Measurements from ENCODE around the gene GALNT13. TPM values are rescaled to one million over a fixed set of nuclear protein-coding genes. Genes with fewer than 3 reads are reported as not detected.

GALNT13 gene
- total RNA-seq, 2 donors from 2014 or later = 6.0 to 9.8 TPM

DNA sequence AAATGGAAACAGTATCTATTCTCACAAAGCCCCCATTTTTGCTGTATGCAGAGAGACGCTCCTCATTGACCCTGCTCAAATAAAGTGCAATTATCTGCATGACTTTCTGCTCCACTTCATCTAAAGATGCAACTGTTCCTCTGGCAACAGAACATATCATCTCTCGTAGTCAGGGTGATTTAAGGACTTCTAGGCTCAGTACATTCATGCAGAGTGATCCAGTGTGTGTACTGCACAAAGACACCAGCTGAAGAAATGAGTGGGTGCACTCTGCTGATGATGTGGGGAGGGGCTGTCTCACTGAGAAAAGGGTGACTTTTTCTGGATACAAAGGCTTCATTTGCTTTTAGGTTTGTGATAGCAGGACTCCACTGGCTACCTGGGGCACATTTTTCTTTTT is 355.2 kb downstream of the GALNT13 start:
- no peak overlapping the region for H3K27ac Mint-ChIP-seq
- no peaks in the 10 kb centered on the region for H3K27me3 Mint-ChIP-seq (ENCODE audit: insufficient read depth)
- no peaks in the 10 kb centered on the region for H3K9me3 Mint-ChIP-seq
- Histone ChIP-seq H3K9ac (ENCODE audit: extremely low read depth, low read length, poor library complexity, severe bottlenecking) (no peak overlapping the region), H3K27me3 (ENCODE audit: control insufficient read depth, insufficient read depth, low read length, poor library complexity, severe bottlenecking) (no peaks in the 10 kb centered on the region), H3K36me3 (ENCODE audit: control insufficient read depth, insufficient read depth, low read length) (no peaks in the 10 kb centered on the region), H3K27ac (ENCODE audit: low read depth, low read length) (no peak overlapping the region), H3K9me3 (ENCODE audit: control insufficient read depth, low read length) (no peaks in the 10 kb centered on the region), H3K4me3 (ENCODE audit: low read length) (no peak overlapping the region), H3K4me1 (ENCODE audit: control insufficient read depth, insufficient read depth, low read length) (no peaks in the 10 kb centered on the region)
- DNase-seq = no peak
- TF ChIP-seq CTCF (conservative IDR thresholded peaks at IDR 0.05) = no peak
- H3K4me1 Mint-ChIP-seq = peaks cover 4% of the 10 kb centered on the region
- no peaks in the 10 kb centered on the region for H3K36me3 Mint-ChIP-seq (ENCODE audit: low read depth)
- no peak overlapping the region for H3K4me3 Mint-ChIP-seq
- 86 to 94% methylated on average over 1 to 2 of the region's 2 CpGs for WGBS, 2 experiments (ENCODE audit: insufficient coverage in 1 of 2, insufficient read length in 1 of 2)

DNA sequence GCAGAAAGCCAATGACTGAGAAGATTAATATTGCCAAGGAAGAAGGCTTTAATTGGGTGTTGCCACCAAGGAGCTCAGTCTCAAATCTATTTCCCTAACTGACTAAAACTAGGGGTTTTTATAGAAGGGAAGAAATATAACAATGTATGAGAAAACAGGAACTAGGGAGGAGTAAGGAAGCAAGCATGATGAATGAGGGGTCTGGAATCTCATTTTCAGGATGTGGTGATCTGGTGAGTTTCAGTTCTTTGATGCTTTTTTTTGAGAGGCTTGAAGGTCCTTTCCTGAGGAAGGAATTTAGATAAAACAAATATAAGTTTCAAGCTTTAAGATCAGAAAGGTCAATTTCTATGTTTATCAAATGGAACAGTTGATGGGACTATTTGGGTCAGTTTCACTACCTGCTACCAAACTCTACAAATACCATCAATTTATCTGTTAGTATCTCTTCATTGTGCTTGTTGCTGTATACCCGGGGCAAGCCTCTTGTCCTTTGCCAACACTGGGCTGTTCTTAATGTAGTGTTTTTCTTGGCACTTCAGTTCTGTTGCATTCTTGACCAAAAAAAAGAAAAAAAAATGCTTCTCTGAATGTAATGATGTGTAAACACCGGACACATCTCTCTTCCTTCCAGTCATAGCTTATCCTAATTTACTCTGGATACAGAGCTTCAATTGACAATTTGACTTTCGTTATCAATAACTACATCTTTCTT is 357.0 kb downstream of the GALNT13 start:
- Histone ChIP-seq H3K9ac (ENCODE audit: extremely low read depth, low read length, poor library complexity, severe bottlenecking) (no peak overlapping the region), H3K36me3 (ENCODE audit: control insufficient read depth, insufficient read depth, low read length) (no peaks in the 10 kb centered on the region), H3K9me3 (ENCODE audit: control insufficient read depth, low read length) (no peaks in the 10 kb centered on the region), H3K27me3 (ENCODE audit: control insufficient read depth, insufficient read depth, low read length, poor library complexity, severe bottlenecking) (no peaks in the 10 kb centered on the region), H3K4me3 (ENCODE audit: low read length) (no peak overlapping the region), H3K4me1 (ENCODE audit: control insufficient read depth, insufficient read depth, low read length) (no peaks in the 10 kb centered on the region), H3K27ac (ENCODE audit: low read depth, low read length) (no peak overlapping the region)
- no peaks in the 10 kb centered on the region for H3K9me3 Mint-ChIP-seq
- TF ChIP-seq CTCF (conservative IDR thresholded peaks at IDR 0.05) = no peak
- no peak overlapping the region for H3K4me3 Mint-ChIP-seq
- H3K36me3 Mint-ChIP-seq (ENCODE audit: low read depth) = no peaks in the 10 kb centered on the region
- 92% methylated on average over 3 of the region's 3 CpGs; no CpG with 5 or more reads in 1 of the 2 experiments for WGBS, 2 experiments (ENCODE audit: insufficient coverage in 1 of 2, insufficient read length in 1 of 2)
- no peaks in the 10 kb centered on the region for H3K27me3 Mint-ChIP-seq (ENCODE audit: insufficient read depth)
- H3K27ac Mint-ChIP-seq = no peak overlapping the region
- no peak for DNase-seq
- H3K4me1 Mint-ChIP-seq = peaks cover 4% of the 10 kb centered on the region

GRCh38 chr2:154229966-154230365 is 358.2 kb downstream of the GALNT13 start:
- H3K4me3 Mint-ChIP-seq = no peak overlapping the region
- Histone ChIP-seq H3K9me3 (ENCODE audit: control insufficient read depth, low read length) (no peaks in the 10 kb centered on the region), H3K36me3 (ENCODE audit: control insufficient read depth, insufficient read depth, low read length) (no peaks in the 10 kb centered on the region), H3K9ac (ENCODE audit: extremely low read depth, low read length, poor library complexity, severe bottlenecking) (no peak overlapping the region), H3K27me3 (ENCODE audit: control insufficient read depth, insufficient read depth, low read length, poor library complexity, severe bottlenecking) (no peaks in the 10 kb centered on the region), H3K4me3 (ENCODE audit: low read length) (no peak overlapping the region), H3K4me1 (ENCODE audit: control insufficient read depth, insufficient read depth, low read length) (no peaks in the 10 kb centered on the region), H3K27ac (ENCODE audit: low read depth, low read length) (no peak overlapping the region)
- no peak for DNase-seq
- H3K9me3 Mint-ChIP-seq = no peaks in the 10 kb centered on the region
- H3K27me3 Mint-ChIP-seq (ENCODE audit: insufficient read depth) = no peaks in the 10 kb centered on the region
- TF ChIP-seq CTCF (conservative IDR thresholded peaks at IDR 0.05) = no peak
- no peaks in the 10 kb centered on the region for H3K36me3 Mint-ChIP-seq (ENCODE audit: low read depth)
- H3K27ac Mint-ChIP-seq = no peak overlapping the region
- peaks cover 4% of the 10 kb centered on the region for H3K4me1 Mint-ChIP-seq
